Measurements from ENCODE around the gene LAMA2. TPM values are rescaled to one million over a fixed set of nuclear protein-coding genes. Genes with fewer than 3 reads are reported as not detected.

LAMA2 gene
- total RNA-seq, 2 experiments from 2014 or later: 0.26 TPM; not detected in 1

DNA sequence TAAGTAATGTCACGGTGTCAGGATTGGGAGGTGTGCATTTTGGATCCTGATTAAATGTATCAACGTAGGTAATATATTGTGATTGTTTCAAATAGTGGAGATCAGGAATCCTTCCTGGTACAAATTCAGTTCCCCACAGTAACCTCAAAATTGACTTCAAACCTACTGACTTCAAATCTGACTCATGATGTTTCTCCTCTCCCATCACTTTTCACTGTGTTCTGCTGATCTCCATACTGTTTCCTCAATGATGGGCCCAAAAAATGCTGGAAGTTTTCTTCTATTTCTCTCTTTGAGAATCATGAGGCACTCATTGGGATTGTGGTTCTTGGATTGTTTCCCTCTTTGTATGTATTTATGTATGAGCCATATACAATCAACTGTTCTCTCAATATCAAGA, 35.9 kb downstream of the LAMA2 start:
- H3K4me3 Mint-ChIP-seq: no peak overlapping the region

DNA sequence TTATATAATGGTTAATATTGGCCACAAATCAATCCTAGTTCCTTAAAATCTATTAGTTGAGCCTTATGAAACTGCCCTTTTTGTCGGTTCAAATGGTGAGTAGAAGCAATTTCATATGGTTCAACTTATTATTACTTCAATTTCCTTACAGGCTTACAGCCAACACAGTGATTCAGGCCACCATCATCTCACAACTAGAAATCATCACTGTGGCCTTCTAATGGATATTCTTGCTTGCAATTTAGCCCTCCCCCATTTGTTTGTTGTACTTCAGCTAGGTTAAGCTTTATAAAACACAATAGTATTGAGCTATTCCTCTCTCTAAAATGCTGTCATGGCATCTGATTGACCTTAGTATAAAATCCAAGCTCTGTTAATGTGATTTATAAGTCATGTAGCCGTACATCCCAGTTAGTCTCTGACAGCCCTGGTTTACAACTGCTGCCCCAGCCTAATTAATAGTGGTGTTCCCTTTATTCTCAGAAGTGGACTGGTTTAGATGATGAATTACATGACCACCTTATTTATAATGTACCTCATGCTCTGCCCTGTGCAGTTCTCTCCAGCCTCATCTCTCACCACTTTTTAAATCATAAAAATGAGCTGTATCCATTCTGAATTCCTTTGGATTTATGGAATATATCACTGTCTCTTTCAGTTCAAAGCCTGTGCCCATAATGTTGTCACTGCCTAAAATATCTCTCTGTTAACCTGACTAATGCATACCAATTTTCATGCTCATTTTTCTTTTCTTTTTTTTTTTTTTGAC, 36.7 kb downstream of the LAMA2 start:
- Mint-ChIP-seq H3K4me3 (no peak overlapping the region), H3K9me3 (ENCODE audit: insufficient read depth) (no peaks in the 10 kb centered on the region), H3K27me3 (ENCODE audit: low read depth) (peaks cover 2% of the 10 kb centered on the region), H3K27ac (no peak overlapping the region), H3K36me3 (ENCODE audit: low read depth) (no peaks in the 10 kb centered on the region), H3K4me1 (ENCODE audit: low read depth) (no peaks in the 10 kb centered on the region)
- ATAC-seq: no peak
- ChIA-PET POLR2A (no interaction called here), CTCF (no interaction called here)
- no peak for DNase-seq

More for the DNA sequence above, 35.9 kb downstream of the LAMA2 start:
- CTCF ChIA-PET: no interaction called here
- DNase-seq (no peak), ATAC-seq (no peak)
- H3K9me3 Mint-ChIP-seq (ENCODE audit: insufficient read depth): no peaks in the 10 kb centered on the region
- H3K36me3 Mint-ChIP-seq (ENCODE audit: low read depth): no peaks in the 10 kb centered on the region
- no peaks in the 10 kb centered on the region for H3K4me1 Mint-ChIP-seq (ENCODE audit: low read depth)
- H3K27me3 Mint-ChIP-seq (ENCODE audit: low read depth): peaks cover 2% of the 10 kb centered on the region
- POLR2A ChIA-PET: no interaction called here
- no peak overlapping the region for H3K27ac Mint-ChIP-seq

DNA sequence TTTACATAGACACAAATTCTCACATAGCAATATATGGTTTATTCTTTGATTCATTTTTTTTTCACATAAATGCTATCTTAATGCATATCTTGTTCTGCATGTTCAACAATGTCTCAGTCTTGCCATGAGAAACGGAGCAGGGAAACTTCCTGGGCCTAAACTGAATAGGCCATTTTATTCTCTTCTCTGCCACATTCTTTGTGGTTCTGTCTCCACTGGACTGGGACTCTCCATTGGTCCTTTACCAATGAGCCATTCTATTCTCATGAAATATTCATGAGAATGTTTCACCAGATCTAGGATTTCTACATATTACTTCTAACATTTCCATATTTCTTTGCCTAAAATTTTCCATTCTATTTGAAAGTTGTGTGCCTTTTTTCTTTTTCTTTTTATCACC, 42.8 kb downstream of the LAMA2 start:
- no peaks in the 10 kb centered on the region for H3K27me3 Mint-ChIP-seq (ENCODE audit: low read depth)
- ChIA-PET CTCF (no interaction called here), POLR2A (no interaction called here)
- H3K4me3 Mint-ChIP-seq: no peak overlapping the region
- no peaks in the 10 kb centered on the region for H3K9me3 Mint-ChIP-seq (ENCODE audit: insufficient read depth)
- DNase-seq (no peak), ATAC-seq (no peak)
- no peaks in the 10 kb centered on the region for H3K36me3 Mint-ChIP-seq (ENCODE audit: low read depth)
- no peaks in the 10 kb centered on the region for H3K4me1 Mint-ChIP-seq (ENCODE audit: low read depth)
- no peak overlapping the region for H3K27ac Mint-ChIP-seq

DNA sequence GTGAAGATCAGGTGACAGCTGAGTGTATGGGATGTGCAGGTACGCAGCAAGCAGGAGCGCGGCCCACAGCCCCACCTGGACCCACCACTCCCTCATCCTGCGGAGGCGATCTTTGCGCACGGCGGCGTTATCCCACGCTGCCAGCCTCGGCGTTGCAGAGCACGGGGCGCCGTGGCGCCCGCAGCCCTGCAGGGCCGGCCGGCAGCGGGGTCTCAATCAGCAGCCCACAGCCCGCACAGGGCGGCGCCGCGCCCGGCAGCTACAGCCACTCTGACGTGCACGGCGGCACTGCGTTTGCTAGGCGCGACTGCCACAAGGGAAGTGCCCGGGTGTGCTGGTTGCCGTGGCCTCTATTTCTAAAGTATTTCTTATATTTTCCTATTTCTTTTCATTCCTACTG, 46.9 kb downstream of the LAMA2 start:
- Mint-ChIP-seq H3K27ac (no peak overlapping the region), H3K27me3 (ENCODE audit: low read depth) (no peaks in the 10 kb centered on the region), H3K9me3 (ENCODE audit: insufficient read depth) (no peaks in the 10 kb centered on the region), H3K36me3 (ENCODE audit: low read depth) (no peaks in the 10 kb centered on the region), H3K4me1 (ENCODE audit: low read depth) (no peaks in the 10 kb centered on the region), H3K4me3 (no peak overlapping the region)
- ChIA-PET CTCF (no interaction called here), POLR2A (no interaction called here)
- ATAC-seq: no peak
- DNase-seq: no peak

DNA sequence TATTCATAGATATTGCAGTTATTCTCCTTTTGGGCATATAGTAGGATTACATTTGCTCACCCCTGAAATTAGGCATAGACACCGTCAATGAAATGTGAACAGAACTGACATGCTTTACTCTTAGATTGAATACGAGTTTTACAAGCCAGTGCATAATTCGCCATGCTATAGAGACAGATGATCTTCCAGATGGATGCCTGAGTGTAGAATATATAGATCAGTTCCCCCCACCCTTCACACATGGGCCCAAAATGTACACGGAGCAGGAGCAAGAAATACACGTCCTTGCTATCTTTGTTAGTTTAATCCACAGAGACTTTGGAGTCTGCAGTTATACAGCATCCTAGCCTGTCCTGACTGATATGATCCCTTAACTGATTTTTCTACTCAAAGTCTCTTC, 47.4 kb downstream of the LAMA2 start:
- CTCF ChIA-PET: no interaction called here
- no peaks in the 10 kb centered on the region for H3K27me3 Mint-ChIP-seq (ENCODE audit: low read depth)
- H3K36me3 Mint-ChIP-seq (ENCODE audit: low read depth): no peaks in the 10 kb centered on the region
- no peak overlapping the region for H3K4me3 Mint-ChIP-seq
- H3K9me3 Mint-ChIP-seq (ENCODE audit: insufficient read depth): no peaks in the 10 kb centered on the region
- no peaks in the 10 kb centered on the region for H3K4me1 Mint-ChIP-seq (ENCODE audit: low read depth)
- ATAC-seq: no peak
- no peak for DNase-seq
- no peak overlapping the region for H3K27ac Mint-ChIP-seq
- POLR2A ChIA-PET: no interaction called here

DNA sequence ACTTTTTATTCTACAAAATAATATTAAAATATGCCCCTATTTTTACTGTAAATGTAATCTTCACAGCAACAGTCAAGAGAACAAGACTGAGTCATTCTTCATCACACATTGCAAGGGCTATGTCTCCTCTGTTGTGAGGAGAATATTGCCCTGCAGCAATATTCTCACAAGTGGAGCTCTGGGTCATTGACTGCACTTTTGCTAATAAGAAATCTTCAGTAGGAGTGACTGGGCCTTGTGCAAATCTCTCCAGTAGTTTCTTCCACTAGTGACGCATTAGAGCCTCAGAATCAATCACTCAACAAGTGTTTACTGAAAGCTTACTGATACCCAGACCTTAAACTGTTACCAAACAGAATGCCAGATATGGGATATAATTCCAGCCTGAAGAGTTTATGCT, 49.1 kb downstream of the LAMA2 start:
- Mint-ChIP-seq H3K4me3 (no peak overlapping the region), H3K36me3 (ENCODE audit: low read depth) (no peaks in the 10 kb centered on the region), H3K4me1 (ENCODE audit: low read depth) (no peaks in the 10 kb centered on the region), H3K9me3 (ENCODE audit: insufficient read depth) (no peaks in the 10 kb centered on the region), H3K27ac (no peak overlapping the region), H3K27me3 (ENCODE audit: low read depth) (no peaks in the 10 kb centered on the region)
- ChIA-PET POLR2A (interaction anchor here (0.5 kb wide), 1 partner anchor 350 kb away, joined by 3 read pairs; no protein-coding TSS in a partner anchor), CTCF (no interaction called here)
- ATAC-seq (no peak), DNase-seq (no peak)

DNA sequence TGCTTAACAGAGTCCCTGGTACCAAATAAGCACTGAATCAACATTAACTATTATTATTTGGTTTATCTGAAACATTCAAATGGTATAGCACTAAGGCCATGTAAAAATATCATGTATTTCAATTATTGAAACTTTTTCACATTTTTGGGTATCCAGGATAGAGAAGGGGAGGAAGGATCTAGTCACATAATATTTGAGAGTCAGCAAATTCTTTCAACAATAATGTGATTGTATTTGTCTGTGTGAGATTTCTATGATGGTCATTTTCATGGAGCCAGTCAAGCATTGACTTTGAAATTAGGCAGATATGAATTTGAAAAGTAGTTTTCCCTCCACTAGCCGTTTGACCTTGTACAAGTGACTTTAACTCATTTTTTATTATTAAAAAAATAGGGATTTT, 67.9 kb downstream of the LAMA2 start:
- ChIA-PET CTCF (no interaction called here), POLR2A (no interaction called here)
- H3K4me1 Mint-ChIP-seq (ENCODE audit: low read depth): no peaks in the 10 kb centered on the region
- H3K9me3 Mint-ChIP-seq (ENCODE audit: insufficient read depth): no peaks in the 10 kb centered on the region
- no peak overlapping the region for H3K27ac Mint-ChIP-seq
- DNase-seq: no peak
- no peak for ATAC-seq
- H3K4me3 Mint-ChIP-seq: no peak overlapping the region
- H3K27me3 Mint-ChIP-seq (ENCODE audit: low read depth): no peaks in the 10 kb centered on the region
- H3K36me3 Mint-ChIP-seq (ENCODE audit: low read depth): no peaks in the 10 kb centered on the region

DNA sequence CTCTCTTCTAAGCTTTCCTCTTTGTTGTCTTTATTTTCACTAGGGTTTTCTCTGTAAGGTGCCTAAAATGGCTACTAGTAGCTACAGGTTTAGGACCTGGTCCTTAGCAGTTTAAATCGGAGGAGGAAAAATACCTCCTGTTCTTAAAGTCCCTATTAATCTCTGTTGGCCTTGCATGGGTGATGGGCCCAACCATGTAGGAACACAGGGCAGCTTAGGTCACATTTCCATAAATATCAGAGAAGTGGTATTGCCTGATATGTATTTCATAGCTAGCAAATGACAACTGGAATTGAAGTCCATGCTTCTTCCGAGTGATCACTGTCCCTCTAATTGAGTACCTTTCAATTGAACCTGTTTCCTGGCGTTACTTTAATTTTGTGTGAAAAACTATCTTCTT, 70.0 kb downstream of the LAMA2 start:
- no peaks in the 10 kb centered on the region for H3K9me3 Mint-ChIP-seq (ENCODE audit: insufficient read depth)
- H3K4me3 Mint-ChIP-seq: no peak overlapping the region
- H3K27me3 Mint-ChIP-seq (ENCODE audit: low read depth): no peaks in the 10 kb centered on the region
- no peaks in the 10 kb centered on the region for H3K4me1 Mint-ChIP-seq (ENCODE audit: low read depth)
- ChIA-PET POLR2A (no interaction called here), CTCF (no interaction called here)
- DNase-seq (no peak), ATAC-seq (no peak)
- H3K36me3 Mint-ChIP-seq (ENCODE audit: low read depth): no peaks in the 10 kb centered on the region
- H3K27ac Mint-ChIP-seq: no peak overlapping the region

DNA sequence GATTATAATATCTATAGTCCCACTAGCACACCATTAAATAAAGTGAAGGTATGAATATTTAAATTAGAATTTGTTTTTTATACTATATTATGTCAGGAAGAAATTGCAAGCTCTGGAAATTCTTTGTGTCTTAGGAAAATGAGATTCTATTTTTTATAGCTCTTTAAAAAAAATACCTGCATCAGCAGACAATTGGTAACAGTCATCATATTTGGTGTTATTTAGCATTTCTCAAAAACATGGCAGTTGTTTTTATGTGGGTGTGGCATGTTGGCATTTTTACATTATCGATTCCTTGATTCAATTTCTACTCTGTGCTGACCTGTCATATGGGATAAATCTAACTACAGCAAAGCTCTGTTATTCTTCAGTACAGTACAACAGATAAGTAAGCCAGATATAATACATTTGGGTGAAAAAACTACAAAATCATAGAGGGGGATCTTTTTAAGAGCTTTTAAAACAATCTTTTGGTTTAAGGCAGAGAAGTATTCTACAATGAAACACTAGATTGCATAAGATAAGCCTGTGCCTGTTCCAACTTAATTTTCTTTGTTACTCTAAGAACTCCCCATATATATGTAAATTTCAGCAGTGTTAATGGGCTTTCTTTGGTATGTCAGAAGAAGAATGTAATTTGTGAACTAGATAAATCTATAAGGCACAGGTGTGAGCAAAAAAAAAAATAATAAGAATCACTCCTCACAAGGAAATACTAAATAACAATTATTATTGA, 71.5 kb downstream of the LAMA2 start:
- ATAC-seq (no peak), DNase-seq (no peak)
- no peaks in the 10 kb centered on the region for H3K36me3 Mint-ChIP-seq (ENCODE audit: low read depth)
- CTCF ChIA-PET: no interaction called here
- no peaks in the 10 kb centered on the region for H3K27me3 Mint-ChIP-seq (ENCODE audit: low read depth)
- no peaks in the 10 kb centered on the region for H3K9me3 Mint-ChIP-seq (ENCODE audit: insufficient read depth)
- no peak overlapping the region for H3K4me3 Mint-ChIP-seq
- POLR2A ChIA-PET: no interaction called here
- H3K4me1 Mint-ChIP-seq (ENCODE audit: low read depth): no peaks in the 10 kb centered on the region
- H3K27ac Mint-ChIP-seq: no peak overlapping the region

DNA sequence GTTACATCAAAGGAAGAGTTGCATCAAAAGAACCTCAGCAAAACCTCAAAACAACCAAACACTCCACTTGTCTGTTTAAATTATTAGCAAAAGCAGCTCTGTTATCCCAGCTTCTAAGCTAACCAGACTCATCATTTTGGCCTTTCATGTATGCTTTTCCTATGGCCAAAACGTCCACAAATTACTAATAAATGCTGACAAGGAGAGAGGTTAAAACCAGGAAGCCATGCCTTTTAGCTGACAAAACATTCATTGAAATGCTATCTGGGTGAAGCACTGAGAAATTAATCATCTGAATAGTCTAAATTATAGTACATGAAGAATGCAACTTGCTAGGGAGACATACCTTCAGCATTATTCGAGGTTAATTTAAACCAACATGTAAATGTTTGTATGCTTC, 80.6 kb downstream of the LAMA2 start:
- no peaks in the 10 kb centered on the region for H3K9me3 Mint-ChIP-seq (ENCODE audit: insufficient read depth)
- ATAC-seq: no peak
- H3K27me3 Mint-ChIP-seq (ENCODE audit: low read depth): no peaks in the 10 kb centered on the region
- H3K36me3 Mint-ChIP-seq (ENCODE audit: low read depth): no peaks in the 10 kb centered on the region
- CTCF ChIA-PET: no interaction called here
- POLR2A ChIA-PET: no interaction called here
- no peaks in the 10 kb centered on the region for H3K4me1 Mint-ChIP-seq (ENCODE audit: low read depth)
- no peak overlapping the region for H3K27ac Mint-ChIP-seq
- no peak overlapping the region for H3K4me3 Mint-ChIP-seq
- no peak for DNase-seq

DNA sequence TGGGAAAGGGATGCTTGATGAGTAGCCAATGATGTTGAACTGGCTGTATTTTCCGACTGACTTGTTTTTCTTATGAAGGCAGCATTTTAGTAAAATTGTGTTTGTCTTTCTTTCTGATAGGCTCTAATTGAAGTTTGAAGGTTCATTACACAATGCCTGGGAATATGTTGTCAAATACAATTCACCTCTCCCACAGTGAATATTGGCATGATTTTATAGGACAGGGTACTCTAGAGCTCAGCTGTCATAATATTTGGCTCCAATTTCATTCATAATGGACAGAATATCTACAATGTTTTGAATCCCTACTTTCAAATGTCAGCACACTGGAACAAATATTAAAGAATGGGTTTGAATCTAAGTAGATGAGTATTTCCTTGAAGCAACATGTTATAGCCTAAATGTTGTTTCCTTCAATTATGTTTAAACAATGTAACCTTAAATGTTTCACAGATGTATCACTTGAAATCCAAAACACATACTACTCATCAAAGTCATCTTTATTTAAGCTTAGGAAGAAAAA, 81.4 kb downstream of the LAMA2 start:
- Mint-ChIP-seq H3K36me3 (ENCODE audit: low read depth) (no peaks in the 10 kb centered on the region), H3K27me3 (ENCODE audit: low read depth) (no peaks in the 10 kb centered on the region), H3K27ac (no peak overlapping the region), H3K9me3 (ENCODE audit: insufficient read depth) (no peaks in the 10 kb centered on the region), H3K4me1 (ENCODE audit: low read depth) (no peaks in the 10 kb centered on the region), H3K4me3 (no peak overlapping the region)
- POLR2A ChIA-PET: no interaction called here
- no peak for ATAC-seq
- no peak for DNase-seq
- CTCF ChIA-PET: no interaction called here

DNA sequence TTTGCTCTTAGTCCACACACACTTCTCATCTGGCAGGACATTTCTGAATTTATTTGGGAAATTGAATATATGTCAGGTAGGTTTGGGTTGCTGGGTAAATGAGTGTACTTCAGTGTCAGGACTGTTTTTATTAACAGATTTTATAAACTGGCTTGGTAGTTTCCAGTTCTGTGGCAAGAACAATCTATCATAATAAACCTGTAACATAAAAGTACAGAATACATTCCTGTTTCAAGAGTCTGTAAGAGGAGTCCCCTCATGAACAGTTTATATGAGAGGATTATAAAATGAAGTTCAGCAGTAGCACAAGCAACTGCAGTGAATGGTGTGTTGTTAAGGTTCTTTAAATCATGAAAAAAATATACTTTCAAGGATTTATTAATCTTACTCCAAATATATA, 81.8 kb downstream of the LAMA2 start:
- ChIA-PET POLR2A (no interaction called here), CTCF (no interaction called here)
- Mint-ChIP-seq H3K9me3 (ENCODE audit: insufficient read depth) (no peaks in the 10 kb centered on the region), H3K4me3 (no peak overlapping the region), H3K4me1 (ENCODE audit: low read depth) (no peaks in the 10 kb centered on the region), H3K27me3 (ENCODE audit: low read depth) (no peaks in the 10 kb centered on the region), H3K27ac (no peak overlapping the region), H3K36me3 (ENCODE audit: low read depth) (no peaks in the 10 kb centered on the region)
- DNase-seq: no peak
- ATAC-seq: no peak

All from activated CD8-positive, alpha-beta T cell treated with anti-CD3 and anti-CD28 coated beads, Interleukin-2, amount 10 ng/mL, durations not matched to agents 7 days and 5 days (primary cell).